ENCODE measurements around the gene LCE1C. TPM values are rescaled to one million over a fixed set of nuclear protein-coding genes. Genes with fewer than 3 reads are reported as not detected.

The LCE1C gene
- total and polyA plus RNA-seq, 2 of the 8 experiments (the other 6 are each of a cell fraction or from before 2014, with no cell fraction given) = not detected

Other genes starting within 250 kb of the LCE1C start
- not detected in 2 replicates for gene LCE3E, start 239.9 kb downstream of the LCE1C start, total RNA-seq (2021; fragmentation: NEBNext Ultra II Directional; extraction: Animal tissue kit (Norgen Biotek cat#: 25700))
- not detected in 2 replicates for gene LCE3E, start 239.9 kb downstream of the LCE1C start, polyA plus RNA-seq (2011; rRNA removed)
- gene LCE3D, start 226.1 kb downstream of the LCE1C start, total RNA-seq (2021; fragmentation: NEBNext Ultra II Directional; extraction: Animal tissue kit (Norgen Biotek cat#: 25700)) = not detected in 2 replicates
- gene LCE3D, start 226.1 kb downstream of the LCE1C start, polyA plus RNA-seq (2011; rRNA removed) = not detected in 2 replicates
- gene LCE3C, start 206.4 kb downstream of the LCE1C start, total RNA-seq (2021; fragmentation: NEBNext Ultra II Directional; extraction: Animal tissue kit (Norgen Biotek cat#: 25700)) = not detected in 2 replicates
- gene LCE3C, start 206.4 kb downstream of the LCE1C start, polyA plus RNA-seq (2011; rRNA removed) = not detected in 2 replicates
- gene LCE3B, start 192.8 kb downstream of the LCE1C start, total RNA-seq (2021; fragmentation: NEBNext Ultra II Directional; extraction: Animal tissue kit (Norgen Biotek cat#: 25700)) = not detected in 2 replicates
- gene LCE3B, start 192.8 kb downstream of the LCE1C start, polyA plus RNA-seq (2011; rRNA removed) = not detected in 2 replicates
- not detected in 2 replicates for gene LCE3A, start 183.5 kb downstream of the LCE1C start, total RNA-seq (2021; fragmentation: NEBNext Ultra II Directional; extraction: Animal tissue kit (Norgen Biotek cat#: 25700))
- gene LCE3A, start 183.5 kb downstream of the LCE1C start, polyA plus RNA-seq (2011; rRNA removed) = not detected in 2 replicates
- gene LCE2D, start 143.3 kb downstream of the LCE1C start, total RNA-seq (2021; fragmentation: NEBNext Ultra II Directional; extraction: Animal tissue kit (Norgen Biotek cat#: 25700)) = not detected in 2 replicates
- gene LCE2D, start 143.3 kb downstream of the LCE1C start, polyA plus RNA-seq (2011; rRNA removed) = not detected in 2 replicates
- not detected in 2 replicates for gene LCE2C, start 131.4 kb downstream of the LCE1C start, total RNA-seq (2021; fragmentation: NEBNext Ultra II Directional; extraction: Animal tissue kit (Norgen Biotek cat#: 25700))
- gene LCE2C, start 131.4 kb downstream of the LCE1C start, polyA plus RNA-seq (2011; rRNA removed) = not detected in 2 replicates
- not detected in 2 replicates for gene LCE2B, start 120.5 kb downstream of the LCE1C start, total RNA-seq (2021; fragmentation: NEBNext Ultra II Directional; extraction: Animal tissue kit (Norgen Biotek cat#: 25700))
- gene LCE2B, start 120.5 kb downstream of the LCE1C start, polyA plus RNA-seq (2011; rRNA removed) = not detected in 2 replicates
- not detected in 2 replicates for gene LCE2A, start 108.3 kb downstream of the LCE1C start, total RNA-seq (2021; fragmentation: NEBNext Ultra II Directional; extraction: Animal tissue kit (Norgen Biotek cat#: 25700))
- gene LCE2A, start 108.3 kb downstream of the LCE1C start, polyA plus RNA-seq (2011; rRNA removed) = not detected in 2 replicates
- not detected in 2 replicates for gene LCE4A, start 98.5 kb downstream of the LCE1C start, total RNA-seq (2021; fragmentation: NEBNext Ultra II Directional; extraction: Animal tissue kit (Norgen Biotek cat#: 25700))
- gene LCE4A, start 98.5 kb downstream of the LCE1C start, polyA plus RNA-seq (2011; rRNA removed) = not detected in 2 replicates
- gene KPRP, start 48.6 kb downstream of the LCE1C start, total RNA-seq (2021; fragmentation: NEBNext Ultra II Directional; extraction: Animal tissue kit (Norgen Biotek cat#: 25700)) = not detected in 2 replicates
- not detected in 2 replicates for gene KPRP, start 48.6 kb downstream of the LCE1C start, polyA plus RNA-seq (2011; rRNA removed)
- not detected in 2 replicates for gene LCE1F, start 31.5 kb downstream of the LCE1C start, total RNA-seq (2021; fragmentation: NEBNext Ultra II Directional; extraction: Animal tissue kit (Norgen Biotek cat#: 25700))
- gene LCE1F, start 31.5 kb downstream of the LCE1C start, polyA plus RNA-seq (2011; rRNA removed) = not detected in 2 replicates
- gene LCE1E, start 20.4 kb downstream of the LCE1C start, total RNA-seq (2021; fragmentation: NEBNext Ultra II Directional; extraction: Animal tissue kit (Norgen Biotek cat#: 25700)) = not detected in 2 replicates
- not detected in 2 replicates for gene LCE1E, start 20.4 kb downstream of the LCE1C start, polyA plus RNA-seq (2011; rRNA removed)
- not detected in 2 replicates for gene LCE1D, start 9.9 kb downstream of the LCE1C start, total RNA-seq (2021; fragmentation: NEBNext Ultra II Directional; extraction: Animal tissue kit (Norgen Biotek cat#: 25700))
- gene LCE1D, start 9.9 kb downstream of the LCE1C start, polyA plus RNA-seq (2011; rRNA removed) = not detected in 2 replicates
- not detected in 2 replicates for gene LCE1B, start 5.3 kb upstream of the LCE1C start, total RNA-seq (2021; fragmentation: NEBNext Ultra II Directional; extraction: Animal tissue kit (Norgen Biotek cat#: 25700))
- gene LCE1B, start 5.3 kb upstream of the LCE1C start, polyA plus RNA-seq (2011; rRNA removed) = not detected in 2 replicates
- not detected in 2 replicates for gene LCE1A, start 20.8 kb upstream of the LCE1C start, total RNA-seq (2021; fragmentation: NEBNext Ultra II Directional; extraction: Animal tissue kit (Norgen Biotek cat#: 25700))
- not detected in 2 replicates for gene LCE1A, start 20.8 kb upstream of the LCE1C start, polyA plus RNA-seq (2011; rRNA removed)
- gene LCE6A, start 36.2 kb upstream of the LCE1C start, total RNA-seq (2021; fragmentation: NEBNext Ultra II Directional; extraction: Animal tissue kit (Norgen Biotek cat#: 25700)) = not detected in 2 replicates
- gene LCE6A, start 36.2 kb upstream of the LCE1C start, polyA plus RNA-seq (2011; rRNA removed) = not detected in 2 replicates
- gene LCE7A, start 53.3 kb upstream of the LCE1C start, total RNA-seq (2021; fragmentation: NEBNext Ultra II Directional; extraction: Animal tissue kit (Norgen Biotek cat#: 25700)) = not detected in 2 replicates
- gene LCE7A, start 53.3 kb upstream of the LCE1C start, polyA plus RNA-seq (2011; rRNA removed) = not detected in 2 replicates
- gene SMCP, start 71.7 kb upstream of the LCE1C start, total RNA-seq (2021; fragmentation: NEBNext Ultra II Directional; extraction: Animal tissue kit (Norgen Biotek cat#: 25700)) = not detected in 2 replicates
- not detected in 2 replicates for gene SMCP, start 71.7 kb upstream of the LCE1C start, polyA plus RNA-seq (2011; rRNA removed)
- gene IVL, start 101.9 kb upstream of the LCE1C start, total RNA-seq (2021; fragmentation: NEBNext Ultra II Directional; extraction: Animal tissue kit (Norgen Biotek cat#: 25700)) = not detected in 2 replicates
- gene IVL, start 101.9 kb upstream of the LCE1C start, polyA plus RNA-seq (2011; rRNA removed) = not detected in 2 replicates
- gene SPRR5, start 140.6 kb upstream of the LCE1C start, total RNA-seq (2021; fragmentation: NEBNext Ultra II Directional; extraction: Animal tissue kit (Norgen Biotek cat#: 25700)) = not detected in 2 replicates
- not detected in 2 replicates for gene SPRR5, start 140.6 kb upstream of the LCE1C start, polyA plus RNA-seq (2011; rRNA removed)
- gene SPRR4, start 164.0 kb upstream of the LCE1C start, total RNA-seq (2021; fragmentation: NEBNext Ultra II Directional; extraction: Animal tissue kit (Norgen Biotek cat#: 25700)) = not detected in 2 replicates
- not detected in 2 replicates for gene SPRR4, start 164.0 kb upstream of the LCE1C start, polyA plus RNA-seq (2011; rRNA removed)
- not detected in 2 replicates for gene SPRR1A, start 177.4 kb upstream of the LCE1C start, total RNA-seq (2021; fragmentation: NEBNext Ultra II Directional; extraction: Animal tissue kit (Norgen Biotek cat#: 25700))
- gene SPRR1A, start 177.4 kb upstream of the LCE1C start, polyA plus RNA-seq (2011; rRNA removed) = not detected in 2 replicates
- gene SPRR3, start 195.1 kb upstream of the LCE1C start, total RNA-seq (2021; fragmentation: NEBNext Ultra II Directional; extraction: Animal tissue kit (Norgen Biotek cat#: 25700)) = not detected in 2 replicates
- not detected in 2 replicates for gene SPRR3, start 195.1 kb upstream of the LCE1C start, polyA plus RNA-seq (2011; rRNA removed)
- gene SPRR1B, start 224.6 kb upstream of the LCE1C start, total RNA-seq (2021; fragmentation: NEBNext Ultra II Directional; extraction: Animal tissue kit (Norgen Biotek cat#: 25700)) = not detected in 2 replicates
- 0.16 and 0.23 TPM in 2 replicates for gene SPRR1B, start 224.6 kb upstream of the LCE1C start, polyA plus RNA-seq (2011; rRNA removed)
- not detected in 2 replicates for gene SPRR2D, start 234.5 kb upstream of the LCE1C start, total RNA-seq (2021; fragmentation: NEBNext Ultra II Directional; extraction: Animal tissue kit (Norgen Biotek cat#: 25700))
- not detected in 2 replicates for gene SPRR2D, start 234.5 kb upstream of the LCE1C start, polyA plus RNA-seq (2011; rRNA removed)